Activated gamma-delta T cell (primary cell): ENCODE measurements around the gene C15orf39.
"Not testable (repeated sequence)": the region's sequence is repeated elsewhere in the genome, so short reads cannot be mapped to it uniquely, and the experiment has no call there.

ENCODE experiments used
- DNase-seq: peaks from one replicate; lab custom pipeline; 2025; lab: John Stamatoyannopoulos, UW

C15orf39 gene

GRCh38 chr15:75231836-75232235 is 30.2 kb downstream of the C15orf39 start:
- no peak for DNase-seq

GRCh38 chr15:75232252-75232813 is 30.7 kb downstream of the C15orf39 start:
- DNase-seq, result no peak

- no peak for DNase-seq
Measured at GRCh38 chr15:75232826-75233503, 31.3 kb downstream of the C15orf39 start.

GRCh38 chr15:75233504-75234190 is 32.0 kb downstream of the C15orf39 start:
- DNase-seq, result no peak

GRCh38 chr15:75234191-75234810 is 32.6 kb downstream of the C15orf39 start:
- DNase-seq, result no peak

GRCh38 chr15:75235051-75235673 is 33.5 kb downstream of the C15orf39 start:
- DNase-seq, result no peak

GRCh38 chr15:75235760-75236729 is 34.4 kb downstream of the C15orf39 start:
- DNase-seq, result no peak

- DNase-seq, result no peak
Measured at GRCh38 chr15:75237316-75237982, 35.8 kb downstream of the C15orf39 start.

GRCh38 chr15:75238150-75238549 is 36.5 kb downstream of the C15orf39 start:
- DNase-seq, result no peak

GRCh38 chr15:75245741-75246140 is 44.1 kb downstream of the C15orf39 start:
- not testable (repeated sequence) for DNase-seq

- DNase-seq, result not testable (repeated sequence)
Measured at GRCh38 chr15:75248991-75249390, 47.3 kb downstream of the C15orf39 start.

GRCh38 chr15:75249726-75250125 is 48.0 kb downstream of the C15orf39 start:
- no peak for DNase-seq

GRCh38 chr15:75251343-75251742 is 49.7 kb downstream of the C15orf39 start:
- DNase-seq, result not testable (repeated sequence)

GRCh38 chr15:75252285-75252684 is 50.6 kb downstream of the C15orf39 start:
- not testable (repeated sequence) for DNase-seq

- not testable (repeated sequence) for DNase-seq
Measured at GRCh38 chr15:75258034-75258433, 56.4 kb downstream of the C15orf39 start, which contains the start of gene GOLGA6C. TSS of gene GOLGA6C (plus strand) at chr15:75258334. CDS start at chr15:75258599, 265 bp downstream.

GRCh38 chr15:75258620-75259343 is 57.1 kb downstream of the C15orf39 start:
- DNase-seq, result not testable (repeated sequence)

GRCh38 chr15:75259873-75260272 is 58.2 kb downstream of the C15orf39 start:
- not testable (repeated sequence) for DNase-seq
